ENCODE data around the gene RSPH10B2. TPM values are rescaled to one million over a fixed set of nuclear protein-coding genes. Genes with fewer than 3 reads are reported as not detected.

Gene RSPH10B2
- 0.19 TPM in 1 of 2 replicates, not detected in the other for total RNA-seq

DNA sequence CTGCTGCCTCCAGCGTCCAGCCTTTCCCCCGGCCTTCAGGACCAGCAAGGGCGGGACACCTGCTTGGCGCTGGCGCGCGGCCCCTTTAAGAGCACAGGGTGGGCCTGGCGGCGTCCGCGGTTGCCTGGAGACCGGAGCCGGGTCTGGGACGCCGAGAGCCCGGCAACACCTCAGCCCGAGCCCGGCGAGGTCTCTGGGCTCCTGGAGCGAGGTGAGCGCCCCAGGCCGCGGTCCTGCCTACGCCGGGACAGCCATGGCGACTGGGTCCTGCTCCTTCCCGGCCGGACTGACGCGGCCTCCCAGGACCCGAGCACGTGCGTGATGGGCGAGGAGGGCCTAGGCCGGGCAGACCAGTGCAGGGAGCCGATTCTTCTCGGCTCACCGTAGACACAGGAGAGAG lies at the start of gene RSPH10B2:
RSPH10B2 (plus strand) TSS at position 140 of the 400 bp plus-strand sequence. CDS start 3,575 bp downstream, outside the sequence.

DNA sequence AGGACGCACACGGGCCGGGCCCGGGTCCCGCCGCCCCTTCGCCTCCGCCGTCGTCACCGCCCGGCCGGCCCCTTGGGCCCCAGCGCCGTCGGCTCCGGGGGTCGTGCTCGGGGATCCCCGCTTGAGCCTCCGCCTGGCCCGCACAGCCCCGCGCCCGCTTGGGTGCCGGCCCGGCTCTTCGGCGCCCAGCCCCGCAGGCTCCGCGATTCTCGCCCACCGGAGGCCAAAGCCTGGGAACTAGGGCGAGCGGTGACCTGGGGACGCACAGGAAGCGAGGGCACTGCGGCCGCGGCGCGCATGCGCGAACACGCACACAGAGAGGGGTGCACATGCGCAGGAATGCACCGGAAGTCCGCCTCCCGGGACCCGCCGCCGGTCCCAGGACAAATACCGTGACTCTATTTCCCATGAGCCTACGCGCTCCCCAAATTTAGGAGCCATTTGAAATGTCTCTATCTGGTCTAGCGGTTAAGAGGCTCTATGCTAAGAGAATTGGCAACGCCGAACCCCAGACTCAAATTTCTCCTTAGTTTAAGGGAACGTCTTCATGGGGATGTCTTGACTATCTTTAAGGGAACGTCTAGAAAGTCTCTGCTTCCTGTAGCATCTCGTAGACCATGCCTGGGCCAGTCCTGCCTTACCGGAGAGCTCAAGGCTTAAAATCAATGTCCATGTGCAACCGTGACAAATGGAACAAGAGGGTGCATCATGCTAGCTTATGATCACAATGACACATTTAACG lies 47.1 kb upstream of the RSPH10B2 start, which contains the start of gene ZNF12:
ZNF12 (minus strand) TSS at position 282 of the 742 bp plus-strand sequence. CDS start 1,774 bp downstream, outside the sequence.

DNA sequence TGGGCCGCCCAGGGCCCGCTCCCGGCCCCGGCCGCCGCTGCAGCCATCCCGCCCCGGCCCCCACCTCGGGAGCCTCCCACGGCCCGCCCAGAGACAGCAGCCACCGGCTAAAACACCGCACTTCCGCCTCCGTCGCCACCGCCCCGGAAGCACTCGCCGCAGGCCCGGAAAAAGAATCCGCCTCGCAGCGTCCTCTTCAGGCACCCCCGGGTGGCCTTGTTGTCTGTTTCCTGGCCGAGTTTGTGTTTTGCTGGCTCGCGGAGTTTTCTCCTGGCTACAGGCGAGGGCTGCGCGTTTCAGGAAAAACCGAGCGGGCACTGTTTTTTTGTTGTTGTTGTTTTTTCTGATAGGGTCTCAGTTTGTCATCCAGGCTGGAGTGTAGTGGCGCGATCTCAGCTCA lies 72.2 kb downstream of the RSPH10B2 start, which contains the start of gene CCZ1B:
CCZ1B (minus strand) TSS at position 125 of the 400 bp plus-strand sequence; CDS start at position 47, 78 bp downstream.

Other genes starting within 250 kb of the RSPH10B2 start
- gene GRID2IP, start 202.6 kb upstream of the RSPH10B2 start, total RNA-seq, result 0.16 TPM in 1 of 2 replicates, not detected in the other
- 40.4 and 55.2 TPM in 2 replicates for gene ZDHHC4, start 176.6 kb upstream of the RSPH10B2 start, total RNA-seq
- gene INTS15, start 164.1 kb upstream of the RSPH10B2 start, total RNA-seq, result 17.7 and 24.5 TPM in 2 replicates
- 0.11 and 2.4 TPM in 2 replicates for gene ZNF853, start 138.5 kb upstream of the RSPH10B2 start, total RNA-seq
- 11.5 and 12.4 TPM in 2 replicates for gene ZNF316, start 116.8 kb upstream of the RSPH10B2 start, total RNA-seq
- 6.4 and 7.0 TPM in 2 replicates for gene ZNF12, start 47.2 kb upstream of the RSPH10B2 start, total RNA-seq
- 15.9 and 30.5 TPM in 2 replicates for gene CCZ1B, start 72.2 kb downstream of the RSPH10B2 start, total RNA-seq